ENCODE results near the gene NEMP2.

The NEMP2 gene

GRCh38 chr2:190455358-190456095 lies 79.0 kb downstream of the NEMP2 start:
- no peak overlapping the region for H3K4me3 ChIP-seq (replicated peaks; ENCODE audit: low read depth, low read length)
- DNase-seq (ENCODE audit: low read depth): no peak
- TF ChIP-seq CTCF (IDR thresholded peaks at IDR 0.05; ENCODE audit: low read length, missing control alignments): no peak

GRCh38 chr2:190454795-190455194 lies 79.7 kb downstream of the NEMP2 start:
- TF ChIP-seq CTCF (IDR thresholded peaks at IDR 0.05; ENCODE audit: low read length, missing control alignments): no peak
- no peak for DNase-seq (ENCODE audit: low read depth)
- no peak overlapping the region for H3K4me3 ChIP-seq (replicated peaks; ENCODE audit: low read depth, low read length)

Measured in fibroblast of pulmonary artery (primary cell).